GM18873 (cell line): Measurements from ENCODE around the gene DNAH17.

Experiments
- ATAC-seq: cut with Tn5 transposase; IDR thresholded peaks from one replicate; pipeline ENCODE4 v1.9.1; 2021; ENCODE audit warnings: mild to moderate bottlenecking, moderate library complexity, moderate number of reproducible peaks; ENCODE audit not compliant: unreplicated experiment, low FRiP score

The DNAH17 gene

DNA sequence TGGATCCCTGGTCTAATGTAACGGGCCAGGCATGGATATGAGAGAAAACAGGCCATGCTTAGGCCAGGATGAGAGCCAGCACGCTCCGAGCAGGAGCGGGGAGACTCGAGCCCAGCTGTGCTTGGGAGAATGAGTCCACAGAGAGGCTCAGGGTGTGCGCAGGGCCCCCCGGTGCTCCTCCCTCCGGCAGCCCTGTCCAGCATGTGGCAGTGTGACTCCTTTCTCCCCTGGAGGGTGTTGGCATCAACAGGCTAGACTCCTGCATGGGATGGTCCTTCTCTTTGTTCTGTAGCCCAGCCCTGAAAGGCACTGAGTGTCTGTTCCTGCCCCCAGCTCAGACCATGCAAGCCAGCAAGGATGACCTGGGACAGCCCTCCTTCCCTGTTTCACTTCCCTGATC, 175.3 kb downstream of the DNAH17 start:
- no peak for ATAC-seq

GRCh38 chr17:78401246-78401645, 175.9 kb downstream of the DNAH17 start:
- ATAC-seq = no peak

GRCh38 chr17:78400581-78401240, 176.5 kb downstream of the DNAH17 start:
- ATAC-seq = no peak

GRCh38 chr17:78399693-78400144, 177.5 kb downstream of the DNAH17 start:
- no peak for ATAC-seq

DNA sequence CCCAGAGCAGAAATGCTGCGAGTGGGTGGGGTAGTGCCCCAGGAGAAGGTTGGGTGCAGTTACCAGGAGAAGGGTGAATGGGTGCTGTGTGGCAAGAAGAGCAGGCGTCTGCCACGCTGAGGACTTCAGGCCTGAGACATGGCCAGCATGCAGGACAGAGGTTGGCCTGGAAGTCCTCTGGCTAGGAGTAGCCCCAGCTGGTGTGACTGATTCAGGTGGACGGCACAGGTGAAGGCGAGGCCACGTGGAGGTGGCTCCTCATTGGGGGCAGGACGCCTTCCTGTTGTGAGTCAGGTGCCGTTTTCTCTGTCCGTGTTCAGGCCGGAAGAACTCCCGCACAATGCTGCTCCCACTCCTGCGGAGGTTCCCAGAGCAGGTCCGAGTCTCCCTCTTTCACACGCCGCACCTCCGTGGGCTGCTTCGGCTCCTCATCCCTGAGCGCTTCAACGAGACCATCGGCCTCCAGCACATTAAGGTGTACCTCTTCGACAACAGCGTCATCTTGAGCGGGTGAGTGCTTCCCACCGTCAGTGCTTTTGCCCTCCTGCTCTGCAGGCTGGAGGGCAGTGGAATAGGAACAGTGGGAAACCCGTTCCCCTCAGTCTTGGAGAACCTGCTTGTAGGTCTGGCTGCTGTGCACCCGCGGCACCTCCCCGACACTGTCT, 178.0 kb downstream of the DNAH17 start:
- ATAC-seq = no peak

DNA sequence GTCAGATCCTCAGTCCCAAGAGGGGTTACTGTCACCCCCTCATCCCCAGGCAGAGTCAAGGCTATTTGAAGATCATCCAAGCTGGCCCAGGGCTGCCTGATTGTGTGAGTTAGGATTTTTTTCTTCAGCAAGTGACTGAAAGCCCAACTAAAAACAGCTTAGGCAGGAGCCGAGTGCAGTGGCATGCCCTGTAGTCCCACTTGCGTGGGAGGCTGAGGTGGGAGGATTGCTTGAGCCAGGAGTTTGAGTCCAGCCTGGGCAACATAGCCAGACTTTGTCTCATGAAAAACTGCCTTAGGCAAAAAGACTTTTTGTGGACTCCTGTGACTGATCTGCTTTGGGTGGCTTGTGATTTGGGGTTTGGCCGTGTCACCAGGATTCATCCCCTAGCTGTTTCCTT, 178.8 kb downstream of the DNAH17 start:
- ATAC-seq = no peak

DNA sequence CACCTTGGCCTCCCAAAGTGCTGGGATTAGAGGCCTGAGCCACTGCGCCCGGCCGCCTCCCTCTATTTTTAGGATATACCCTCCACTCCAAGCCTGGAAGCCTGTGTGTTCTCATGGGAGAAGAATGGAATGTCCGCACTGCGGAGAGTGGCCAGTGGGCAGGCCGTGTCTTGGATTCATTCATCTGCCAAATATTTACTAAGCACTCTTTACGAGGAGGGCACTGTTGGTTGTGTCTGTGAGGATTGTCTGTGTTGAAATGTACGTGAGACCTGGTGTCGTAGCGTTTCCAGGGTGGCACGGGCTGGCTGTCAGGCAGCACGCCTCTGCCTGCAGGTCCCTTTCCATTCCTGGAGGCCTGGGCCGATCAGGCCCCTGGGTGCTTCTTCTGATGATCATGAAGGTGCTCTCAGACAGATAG, 179.5 kb downstream of the DNAH17 start:
- ATAC-seq = no peak

DNA sequence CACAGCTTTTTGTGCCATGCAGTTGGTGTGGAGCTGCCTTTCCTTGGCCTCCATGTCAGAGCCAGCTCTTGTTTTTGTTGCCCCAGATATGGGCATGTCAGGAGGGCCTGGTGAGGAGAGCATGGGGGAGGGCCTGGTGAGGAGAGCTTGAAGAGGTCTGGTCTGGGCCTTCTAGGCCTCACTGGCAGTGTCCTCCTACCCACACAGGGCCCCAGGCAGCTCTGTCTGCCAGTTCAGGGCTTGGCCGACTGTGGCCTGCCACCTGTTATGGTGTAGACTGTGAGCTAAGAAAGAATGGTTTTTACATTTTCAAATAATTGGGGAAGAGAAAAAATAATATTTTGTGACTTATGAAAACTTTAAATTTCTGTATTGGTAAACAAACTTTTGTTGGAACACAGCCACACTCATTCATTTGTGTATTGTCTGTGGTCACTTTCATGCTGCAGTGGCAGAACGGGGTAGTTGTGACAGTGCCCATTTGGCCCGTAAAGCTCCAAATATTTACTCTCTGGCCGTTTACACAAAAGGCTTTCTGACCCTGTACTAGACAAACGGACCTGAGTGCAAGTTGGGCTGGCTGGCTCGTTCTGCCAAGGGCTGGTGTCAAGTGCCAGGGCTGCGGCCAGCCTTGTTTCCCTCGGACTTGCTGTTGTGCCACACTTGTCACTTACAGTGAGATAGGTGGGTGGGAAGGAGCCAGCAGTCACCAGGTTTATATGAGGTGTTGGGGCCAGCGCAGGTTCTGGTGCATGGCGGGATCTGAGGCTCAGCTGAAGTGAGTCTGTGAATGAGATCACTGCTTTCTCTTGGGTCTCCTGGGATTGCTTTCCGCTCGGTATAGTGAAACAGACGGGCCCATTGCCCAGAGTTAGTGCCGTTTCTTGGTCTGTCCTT, 180.5 kb downstream of the DNAH17 start:
- ATAC-seq = no peak

DNA sequence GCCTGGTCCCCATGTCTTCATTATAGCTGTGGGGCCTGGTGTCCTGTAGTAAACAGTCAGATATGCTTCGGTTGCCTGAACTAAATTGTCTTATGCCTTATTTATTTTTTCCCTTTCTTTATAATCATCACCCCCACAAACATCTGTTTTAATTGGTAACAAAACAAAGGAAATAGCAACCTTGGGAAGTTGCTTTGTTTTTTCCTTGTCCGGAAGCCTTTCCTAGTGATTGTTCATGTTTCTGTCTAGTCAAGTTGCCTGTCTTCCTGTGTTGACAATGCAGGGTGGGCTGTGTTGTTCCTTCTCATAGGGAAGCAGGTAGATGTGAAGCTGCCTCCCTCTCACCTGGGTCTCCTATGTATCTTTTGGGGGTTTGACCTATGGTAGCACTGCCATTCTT, 182.0 kb downstream of the DNAH17 start:
- ATAC-seq = no peak

- ATAC-seq = no peak
Observed at GRCh38 chr17:78394209-78394608, 183.0 kb downstream of the DNAH17 start.

DNA sequence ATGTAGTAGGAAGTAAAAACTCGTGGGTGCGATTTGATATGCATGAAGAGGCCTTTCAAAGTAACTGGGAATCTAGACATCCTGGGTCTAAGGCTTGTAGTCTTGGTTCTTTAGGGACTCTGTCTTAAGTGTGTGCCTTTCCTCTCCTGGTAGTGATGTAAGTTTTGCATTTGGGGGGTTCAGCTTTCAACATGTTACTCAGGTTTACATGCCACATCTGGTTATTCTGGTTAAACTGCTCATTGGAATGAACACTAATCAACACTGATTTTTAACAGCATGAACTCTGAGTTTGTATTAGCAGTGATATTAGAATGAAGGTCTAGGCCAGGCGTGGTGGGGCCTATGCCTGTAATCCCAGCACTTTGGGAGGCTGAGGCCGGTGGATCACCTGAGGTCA, 183.6 kb downstream of the DNAH17 start:
- ATAC-seq = no peak

DNA sequence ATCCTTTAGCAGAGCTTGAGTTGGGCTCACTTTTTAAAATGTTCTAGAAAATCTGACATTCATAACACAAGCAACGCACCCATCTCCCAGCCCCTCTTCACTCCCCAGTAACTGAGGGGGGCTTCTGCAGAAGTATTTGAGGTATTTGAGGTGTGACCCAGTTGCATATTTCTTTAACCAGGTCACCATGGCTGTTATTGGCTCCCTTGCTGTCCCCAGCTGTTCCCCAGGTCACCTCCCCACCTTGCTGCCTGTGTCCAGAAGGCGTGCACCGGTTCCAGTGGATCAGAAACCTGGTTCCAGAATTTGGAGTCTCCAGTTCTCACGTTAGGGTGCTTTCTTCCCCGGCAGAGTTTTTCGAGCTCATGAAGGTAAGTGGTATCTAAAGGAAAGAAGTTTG, 184.9 kb downstream of the DNAH17 start:
- ATAC-seq = no peak

GRCh38 chr17:78391843-78392242, 185.4 kb downstream of the DNAH17 start:
- ATAC-seq = no peak

GRCh38 chr17:78391051-78391431, 186.2 kb downstream of the DNAH17 start:
- no peak for ATAC-seq

DNA sequence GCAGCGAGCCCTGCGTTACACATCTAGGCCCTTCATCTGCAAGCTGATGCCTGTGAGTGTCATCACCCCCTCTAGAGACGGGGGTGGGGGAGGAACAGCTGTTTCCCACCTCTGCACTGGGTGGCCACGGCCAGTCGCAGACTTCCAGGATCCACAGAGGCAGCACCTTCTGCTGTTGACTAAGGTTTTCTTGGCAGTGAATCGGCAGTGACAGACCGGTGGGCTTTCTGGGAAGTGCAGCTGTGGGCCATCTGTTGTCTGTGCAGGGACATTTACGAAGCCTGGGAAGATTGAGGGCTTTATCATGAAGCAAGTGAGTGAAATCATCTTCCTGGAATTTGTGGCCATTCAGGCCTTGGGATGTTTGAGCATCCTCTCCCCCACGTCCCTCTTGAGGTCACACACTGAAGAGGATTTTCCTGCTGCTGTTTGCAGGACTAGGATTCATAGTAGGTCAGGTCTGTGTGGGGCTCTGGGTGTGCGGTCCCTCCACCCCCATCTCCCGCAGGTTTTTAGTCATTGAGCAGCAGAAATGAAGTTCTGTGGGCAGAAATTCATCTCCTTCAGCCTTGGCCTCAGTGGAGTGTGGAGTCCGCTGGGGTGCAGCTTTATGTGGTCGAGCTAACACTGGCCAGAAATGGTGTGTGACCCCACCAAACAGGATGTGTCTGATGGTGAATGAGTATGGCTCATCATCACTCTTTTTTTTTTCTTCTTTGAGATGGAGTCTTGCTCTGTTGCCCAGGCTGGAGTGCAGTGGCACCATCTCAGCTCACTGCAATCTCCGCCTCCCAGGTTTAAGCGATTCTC, 186.8 kb downstream of the DNAH17 start:
- no peak for ATAC-seq

DNA sequence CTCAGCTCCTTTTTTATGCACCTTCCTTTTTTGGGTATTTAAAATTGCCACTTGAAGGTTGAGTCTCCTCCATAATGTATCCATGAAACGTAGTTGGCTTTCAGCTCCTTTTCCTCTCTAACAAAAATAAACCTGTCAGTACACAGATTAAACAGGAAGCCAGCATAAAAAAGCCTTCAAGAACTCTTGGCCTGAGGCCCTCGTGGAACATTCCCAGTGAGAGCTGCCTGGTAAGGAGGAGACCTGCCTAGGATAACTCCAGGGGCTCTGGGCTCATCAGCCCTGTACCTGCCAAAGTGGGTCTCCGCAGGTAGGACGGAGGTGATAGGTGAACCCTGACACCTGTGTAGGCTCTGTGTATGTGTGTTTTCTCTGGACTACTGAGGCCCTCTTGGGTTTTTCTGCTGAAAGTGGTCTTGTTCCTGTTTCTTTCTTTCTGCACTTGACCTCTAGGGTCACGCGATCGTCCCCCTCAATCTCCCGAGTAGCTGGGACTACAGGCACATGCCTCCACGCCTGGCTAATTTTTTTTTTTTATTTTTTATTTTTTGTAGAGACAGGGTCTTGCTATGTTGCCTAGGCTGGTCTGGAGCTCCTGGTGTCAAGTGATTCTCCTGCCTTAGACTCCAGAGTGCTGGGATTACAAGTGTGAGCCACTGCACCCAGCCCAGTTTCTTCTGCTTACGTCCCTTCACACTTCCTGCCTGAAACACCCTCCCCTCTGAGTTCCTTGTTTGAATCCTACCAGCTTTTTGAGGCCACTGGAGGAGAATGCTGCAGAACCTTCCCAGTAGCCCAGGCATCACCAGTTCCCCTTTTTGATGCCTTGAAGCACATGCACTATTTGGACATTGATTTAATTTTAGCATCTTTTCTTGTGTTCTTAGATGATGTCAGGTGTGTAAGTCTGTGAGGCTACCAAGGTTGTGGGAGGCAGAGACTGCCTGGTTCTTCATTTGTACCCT, 188.9 kb downstream of the DNAH17 start:
- no peak for ATAC-seq

- no peak for ATAC-seq
Observed at GRCh38 chr17:78384479-78385175, 192.6 kb downstream of the DNAH17 start.

DNA sequence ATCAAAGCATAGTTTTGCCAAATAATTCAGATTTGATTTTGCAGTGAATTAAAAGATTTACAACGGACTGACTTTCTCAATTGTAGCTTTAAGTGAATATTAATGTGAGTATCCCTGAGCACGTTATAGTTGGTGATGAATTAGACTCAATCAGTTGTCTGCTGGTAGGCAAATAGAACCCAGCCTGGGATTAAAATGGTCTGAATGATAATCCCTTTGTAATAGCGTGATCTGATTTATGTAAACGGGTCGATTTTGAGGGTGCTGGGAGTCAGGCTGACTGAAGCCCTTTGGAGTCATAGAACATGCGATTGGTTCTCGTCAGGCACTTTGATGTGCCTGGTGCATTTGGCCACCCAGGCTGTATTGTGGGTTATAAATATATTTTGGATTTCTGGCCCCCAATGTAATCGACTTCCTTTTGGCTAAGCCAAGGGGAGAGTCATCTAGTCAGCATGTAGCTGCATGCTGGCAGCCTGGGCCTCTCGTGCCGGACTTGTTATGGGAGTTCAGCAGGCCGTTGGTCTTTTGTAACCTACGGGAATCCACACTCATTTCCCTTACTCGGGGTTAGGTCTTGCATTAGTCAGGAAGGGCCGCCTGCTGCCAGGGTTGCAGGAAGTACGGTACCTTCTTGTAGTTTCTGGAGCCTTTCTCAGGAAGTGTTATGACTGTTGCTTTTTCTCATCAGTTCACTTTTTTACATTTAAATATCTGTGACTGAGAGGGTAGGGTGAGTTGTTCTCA, 193.3 kb downstream of the DNAH17 start:
- ATAC-seq = no peak
